Measurements from ENCODE around the gene NABP2.
A peak's percentile ranks its signal among the peaks of the same experiment; 100 is the strongest.
"Not testable (repeated sequence)": the region's sequence is repeated elsewhere in the genome, so short reads cannot be mapped to it uniquely, and the experiment has no call there.

Gene NABP2

GRCh38 chr12:56244494-56244893, 20.4 kb downstream of the NABP2 start:
- DNase-seq (ENCODE audit: low read depth in 2 of 2): no peak

- no peak for DNase-seq (ENCODE audit: low read depth in 2 of 2)
These were observed 23.8 kb downstream of the NABP2 start for GRCh38 chr12:56247923-56248322.

- no peak for DNase-seq (ENCODE audit: low read depth in 2 of 2)
These were observed 24.6 kb downstream of the NABP2 start for GRCh38 chr12:56248711-56249110.

- no peak for DNase-seq (ENCODE audit: low read depth in 2 of 2)
These were observed 28.5 kb downstream of the NABP2 start for GRCh38 chr12:56252649-56253048.

GRCh38 chr12:56253091-56253490, 28.9 kb downstream of the NABP2 start:
- no peak for DNase-seq (ENCODE audit: low read depth in 2 of 2)

- no peak for DNase-seq (ENCODE audit: low read depth in 2 of 2)
These were observed 31.5 kb downstream of the NABP2 start for GRCh38 chr12:56255671-56256070.

- no peak for DNase-seq (ENCODE audit: low read depth in 2 of 2)
These were observed 32.3 kb downstream of the NABP2 start for GRCh38 chr12:56256326-56256960.

GRCh38 chr12:56257071-56257470, 32.9 kb downstream of the NABP2 start:
- DNase-seq (ENCODE audit: low read depth in 2 of 2): no peak

GRCh38 chr12:56257491-56258067, 33.4 kb downstream of the NABP2 start:
- DNase-seq (ENCODE audit: low read depth in 2 of 2): no peak

- peak; percentile 17 to 75 for DNase-seq (ENCODE audit: low read depth in 2 of 2)
These were observed 34.1 kb downstream of the NABP2 start, which contains the start of gene ANKRD52 for GRCh38 chr12:56258068-56258819. Gene ANKRD52 (minus strand): TSS chr12:56258384. CDS start chr12:56258269, 115 bp downstream.

- no peak for DNase-seq (ENCODE audit: low read depth in 2 of 2)
These were observed 34.7 kb downstream of the NABP2 start for GRCh38 chr12:56258820-56259183.

GRCh38 chr12:56260380-56260779, 36.2 kb downstream of the NABP2 start:
- no peak for DNase-seq (ENCODE audit: low read depth in 2 of 2)

- no peak for DNase-seq (ENCODE audit: low read depth in 2 of 2)
These were observed 36.8 kb downstream of the NABP2 start for GRCh38 chr12:56260921-56261320.

GRCh38 chr12:56261503-56262232, 37.5 kb downstream of the NABP2 start:
- no peak for DNase-seq (ENCODE audit: low read depth in 2 of 2)

GRCh38 chr12:56262955-56263354, 38.8 kb downstream of the NABP2 start:
- not testable (repeated sequence) for DNase-seq (ENCODE audit: low read depth in 2 of 2)

- not testable (repeated sequence) for DNase-seq (ENCODE audit: low read depth in 2 of 2)
These were observed 42.0 kb downstream of the NABP2 start for GRCh38 chr12:56266068-56266692.

- DNase-seq (ENCODE audit: low read depth in 2 of 2): peak; percentile 81 to 83
These were observed 42.7 kb downstream of the NABP2 start, which contains the start of gene COQ10A for GRCh38 chr12:56266693-56267442. Gene COQ10A (plus strand): TSS chr12:56266942. CDS start chr12:56267119, 177 bp downstream.

- no peak for DNase-seq (ENCODE audit: low read depth in 2 of 2)
These were observed 43.4 kb downstream of the NABP2 start for GRCh38 chr12:56267443-56268071.

- no peak for DNase-seq (ENCODE audit: low read depth in 2 of 2)
These were observed 46.9 kb downstream of the NABP2 start for GRCh38 chr12:56271031-56271430.

- not testable (repeated sequence) for DNase-seq (ENCODE audit: low read depth in 2 of 2)
These were observed 48.3 kb downstream of the NABP2 start for GRCh38 chr12:56272468-56272867.

Data from stimulated activated CD8-positive, alpha-beta memory T cell treated with anti-CD3 and anti-CD28 coated beads, Interleukin-7, amount 100 ng/mL, for 4 hours (primary cell).